ENCODE data around the gene SPCS2. TPM values are rescaled to one million over a fixed set of nuclear protein-coding genes. Genes with fewer than 3 reads are reported as not detected.

The SPCS2 gene
- 10 to 100 TPM; 26.7 to 62.3 TPM for total RNA-seq

DNA sequence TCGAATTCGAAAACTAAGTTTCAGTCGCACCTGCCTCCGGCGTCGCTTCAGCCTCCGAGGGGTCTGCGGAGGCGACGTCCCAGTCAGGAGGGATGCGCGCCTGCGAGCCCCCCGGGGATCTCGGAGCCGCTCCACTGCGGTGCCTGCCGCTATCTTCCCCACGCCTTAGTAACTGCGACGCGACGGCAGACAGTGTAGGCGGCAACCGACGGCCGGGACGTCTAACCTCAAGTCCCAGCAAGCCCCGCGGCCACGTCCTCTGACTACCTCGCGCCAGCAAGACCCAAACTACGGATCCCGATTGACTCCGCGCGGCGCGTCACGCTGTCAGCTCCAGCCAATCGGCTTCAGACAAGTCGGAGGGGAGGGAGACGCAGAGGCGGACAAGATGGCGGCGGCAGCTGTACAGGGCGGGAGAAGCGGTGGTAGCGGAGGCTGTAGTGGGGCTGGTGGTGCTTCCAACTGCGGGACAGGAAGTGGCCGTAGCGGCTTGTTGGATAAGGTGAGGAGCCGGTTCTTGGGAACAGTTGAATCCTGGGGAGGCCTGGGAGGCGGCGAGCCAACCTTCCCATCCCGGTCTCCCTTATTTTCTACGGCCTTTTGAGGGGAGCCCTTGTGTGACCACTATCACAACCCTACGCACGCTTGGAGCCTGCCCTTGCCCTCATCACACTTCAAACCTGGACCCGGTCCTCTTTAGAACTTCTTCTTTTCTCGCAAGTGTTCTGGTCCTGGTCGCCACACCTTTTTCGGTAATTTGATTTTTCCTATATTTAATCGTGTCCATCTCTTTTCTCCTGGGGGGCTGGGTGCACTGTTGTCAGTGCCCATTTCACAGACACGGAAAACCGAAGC is at the start of gene SPCS2, which contains the start of gene XRRA1:
SPCS2 (plus strand) TSS at position 369 of the 855 bp plus-strand sequence; CDS start at position 389, 20 bp downstream.
XRRA1 (minus strand) TSS at position 194 of the 855 bp plus-strand sequence. CDS start 8,213 bp downstream, outside the sequence.
- Histone ChIP-seq H3K36me3 (peaks cover 8% of the 10 kb centered on the region), H3K9me3 (no peaks in the 10 kb centered on the region), H3K4me3 (peak within 1 kb of the TSS; percentile 97), H3K27me3 (replicated peaks; ENCODE audit: insufficient read depth) (no peaks in the 10 kb centered on the region), H3K27ac (peak within 1 kb of the TSS; percentile 59 to 67), H3K4me1 (ENCODE audit: control insufficient read depth in 1 of 2, low read depth in 2 of 2) (peaks cover 6 to 39% of the 10 kb centered on the region in 2 donors)
- TF ChIP-seq CTCF (IDR thresholded peaks at IDR 0.05), result no peak
- ATAC-seq (ENCODE audit: insufficient number of reproducible peaks, low FRiP score, low read depth) (peak; percentile 94), DNase-seq (ENCODE audit: low spot score) (peak; percentile 96)

DNA sequence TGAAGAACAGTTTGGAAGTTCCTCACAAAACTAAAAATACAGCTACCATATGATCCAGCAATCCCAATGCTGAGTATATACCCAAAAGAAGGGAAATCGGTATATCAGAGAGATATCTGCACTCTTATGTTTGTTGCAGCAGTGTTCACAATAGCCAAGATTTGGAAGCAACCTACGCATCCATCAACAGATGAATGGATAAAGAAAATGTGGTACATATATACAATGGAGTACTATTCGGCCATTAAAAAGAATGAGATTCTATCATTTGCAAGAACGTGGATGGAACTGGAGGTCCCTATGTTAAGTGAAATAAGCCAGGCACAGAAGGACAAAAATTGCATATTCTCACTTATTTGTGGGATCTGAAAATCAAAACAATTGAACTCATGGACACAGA is 46.7 kb upstream of the SPCS2 start:
- Histone ChIP-seq H3K36me3 (peaks cover 11% of the 10 kb centered on the region), H3K4me1 (ENCODE audit: control insufficient read depth in 1 of 2, low read depth in 2 of 2) (peaks cover 0 to 6% of the 10 kb centered on the region in 2 donors), H3K9me3 (peaks cover 19% of the 10 kb centered on the region), H3K4me3 (no peak overlapping the region), H3K27me3 (replicated peaks; ENCODE audit: insufficient read depth) (no peaks in the 10 kb centered on the region), H3K27ac (no peak overlapping the region)
- no peak for TF ChIP-seq CTCF (IDR thresholded peaks at IDR 0.05)
- ATAC-seq (ENCODE audit: insufficient number of reproducible peaks, low FRiP score, low read depth) (no peak), DNase-seq (ENCODE audit: low spot score) (no peak)

DNA sequence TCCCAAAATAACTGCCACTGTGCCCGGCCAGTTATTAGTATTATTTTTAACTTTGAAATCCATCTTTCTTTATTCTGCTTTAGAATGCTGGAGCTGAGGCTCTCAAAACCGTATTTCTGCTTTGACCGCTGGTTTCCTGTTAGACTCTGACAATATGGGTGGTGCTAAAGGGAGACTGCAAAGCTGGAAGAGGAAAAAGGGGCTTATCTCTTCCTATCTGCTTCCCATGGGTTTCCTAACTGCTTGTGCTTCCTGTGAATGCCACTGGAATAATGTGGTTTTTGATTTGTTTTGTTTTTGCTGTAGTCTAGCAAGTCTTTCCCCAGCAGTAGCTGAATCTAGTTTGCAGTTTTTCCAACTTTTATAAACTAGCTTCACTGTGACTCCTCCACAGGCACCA is 43.7 kb upstream of the SPCS2 start:
- Histone ChIP-seq H3K27me3 (replicated peaks; ENCODE audit: insufficient read depth) (no peaks in the 10 kb centered on the region), H3K4me3 (no peak overlapping the region), H3K36me3 (peaks cover 17% of the 10 kb centered on the region), H3K27ac (peak overlapping the region in 1 of 2 donors; percentile 33), H3K4me1 (ENCODE audit: control insufficient read depth in 1 of 2, low read depth in 2 of 2) (peaks cover 0 to 6% of the 10 kb centered on the region in 2 donors), H3K9me3 (peaks cover 9% of the 10 kb centered on the region)
- DNase-seq (ENCODE audit: low spot score) (no peak), ATAC-seq (ENCODE audit: insufficient number of reproducible peaks, low FRiP score, low read depth) (no peak)
- TF ChIP-seq CTCF (IDR thresholded peaks at IDR 0.05), result no peak

GRCh38 chr11:74909385-74909784 is 39.7 kb upstream of the SPCS2 start:
- ATAC-seq (ENCODE audit: insufficient number of reproducible peaks, low FRiP score, low read depth) (no peak), DNase-seq (ENCODE audit: low spot score) (no peak)
- Histone ChIP-seq H3K4me1 (ENCODE audit: control insufficient read depth in 1 of 2, low read depth in 2 of 2) (peaks cover 0 to 6% of the 10 kb centered on the region in 2 donors), H3K4me3 (no peak overlapping the region), H3K36me3 (peaks cover 12% of the 10 kb centered on the region), H3K27me3 (replicated peaks; ENCODE audit: insufficient read depth) (no peaks in the 10 kb centered on the region), H3K27ac (no peak overlapping the region), H3K9me3 (no peaks in the 10 kb centered on the region)
- no peak for TF ChIP-seq CTCF (IDR thresholded peaks at IDR 0.05)

DNA sequence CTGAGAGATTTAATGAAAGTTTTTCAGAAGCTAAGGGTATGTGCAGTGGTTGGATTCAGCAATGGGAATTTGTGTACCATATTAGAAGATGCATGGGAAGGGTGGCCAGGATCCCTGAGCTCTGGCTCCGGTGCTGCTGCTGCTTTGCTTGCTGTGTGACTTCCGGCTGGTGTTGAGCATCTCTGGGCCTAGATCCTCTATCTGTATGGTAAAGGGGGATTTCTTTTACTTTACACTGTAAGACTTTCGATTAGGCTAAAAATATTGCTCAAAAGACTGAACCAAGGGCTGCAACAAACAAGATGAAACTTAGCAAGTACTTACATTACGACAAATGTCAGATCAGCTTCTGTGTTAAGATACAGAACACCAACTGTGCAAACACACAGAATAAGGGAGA is 39.3 kb upstream of the SPCS2 start:
- TF ChIP-seq CTCF (IDR thresholded peaks at IDR 0.05), result no peak
- no peak overlapping the region for H3K27ac ChIP-seq
- no peaks in the 10 kb centered on the region for H3K9me3 ChIP-seq
- H3K27me3 ChIP-seq (replicated peaks; ENCODE audit: insufficient read depth), result no peaks in the 10 kb centered on the region
- no peak overlapping the region for H3K4me3 ChIP-seq
- H3K36me3 ChIP-seq, result peaks cover 12% of the 10 kb centered on the region
- peaks cover 0 to 4% of the 10 kb centered on the region in 2 donors for H3K4me1 ChIP-seq (ENCODE audit: control insufficient read depth in 1 of 2, low read depth in 2 of 2)
- ATAC-seq (ENCODE audit: insufficient number of reproducible peaks, low FRiP score, low read depth) (no peak), DNase-seq (ENCODE audit: low spot score) (no peak)

All from thoracic aorta (tissue), 2 donors.